ENCODE results near the gene TAS2R30.
"Not testable (repeated sequence)": the region's sequence is repeated elsewhere in the genome, so short reads cannot be mapped to it uniquely, and the experiment has no call there.

Gene TAS2R30

DNA sequence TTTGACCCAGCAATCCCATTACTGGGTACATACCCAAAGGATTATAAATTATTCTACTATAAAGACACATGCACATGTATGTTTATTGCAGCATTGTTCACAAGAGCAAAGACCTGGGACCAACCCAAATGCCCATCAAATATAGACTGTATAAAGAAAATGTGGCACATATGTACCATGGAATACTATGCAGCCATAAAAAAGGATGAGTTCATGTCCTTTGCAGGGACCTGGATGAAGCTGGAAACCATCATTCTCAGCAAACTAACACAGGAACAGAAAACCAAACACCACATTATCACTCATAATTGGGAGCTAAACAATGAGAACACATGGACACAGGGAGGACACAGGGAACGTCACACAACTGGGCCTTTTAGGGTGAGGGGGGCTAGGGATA is 20.3 kb downstream of the TAS2R30 start:
- not testable (repeated sequence) for H3K4me3 ChIP-seq (ENCODE audit: low read length); H3K9ac ChIP-seq (ENCODE audit: low read length); DNase-seq (ENCODE audit: low read depth); H3K4me1 ChIP-seq (ENCODE audit: control insufficient read depth, insufficient read depth, low read length); H3K9me3 ChIP-seq (ENCODE audit: control insufficient read depth, low read length); H3K36me3 ChIP-seq (ENCODE audit: control insufficient read depth, insufficient read depth, low read length, severe bottlenecking); H3K27me3 ChIP-seq (replicated peaks; ENCODE audit: control insufficient read depth, insufficient read depth, low read length)

GRCh38 chr12:11111213-11111612 is 23.2 kb downstream of the TAS2R30 start:
- H3K9me3 ChIP-seq (ENCODE audit: control insufficient read depth, low read length); H3K4me1 ChIP-seq (ENCODE audit: control insufficient read depth, insufficient read depth, low read length); H3K27me3 ChIP-seq (replicated peaks; ENCODE audit: control insufficient read depth, insufficient read depth, low read length); H3K9ac ChIP-seq (ENCODE audit: low read length); H3K36me3 ChIP-seq (ENCODE audit: control insufficient read depth, insufficient read depth, low read length, severe bottlenecking); DNase-seq (ENCODE audit: low read depth); H3K4me3 ChIP-seq (ENCODE audit: low read length): not testable (repeated sequence)

GRCh38 chr12:11108862-11109261 is 25.6 kb downstream of the TAS2R30 start:
- H3K4me3 ChIP-seq (ENCODE audit: low read length): no peak overlapping the region
- no peak for DNase-seq (ENCODE audit: low read depth)
- H3K4me1 ChIP-seq (ENCODE audit: control insufficient read depth, insufficient read depth, low read length): no peaks in the 10 kb centered on the region
- H3K36me3 ChIP-seq (ENCODE audit: control insufficient read depth, insufficient read depth, low read length, severe bottlenecking): peaks cover 3% of the 10 kb centered on the region
- no peaks in the 10 kb centered on the region for H3K27me3 ChIP-seq (replicated peaks; ENCODE audit: control insufficient read depth, insufficient read depth, low read length)
- H3K9ac ChIP-seq (ENCODE audit: low read length): no peak overlapping the region
- peaks cover 6% of the 10 kb centered on the region for H3K9me3 ChIP-seq (ENCODE audit: control insufficient read depth, low read length)

DNA sequence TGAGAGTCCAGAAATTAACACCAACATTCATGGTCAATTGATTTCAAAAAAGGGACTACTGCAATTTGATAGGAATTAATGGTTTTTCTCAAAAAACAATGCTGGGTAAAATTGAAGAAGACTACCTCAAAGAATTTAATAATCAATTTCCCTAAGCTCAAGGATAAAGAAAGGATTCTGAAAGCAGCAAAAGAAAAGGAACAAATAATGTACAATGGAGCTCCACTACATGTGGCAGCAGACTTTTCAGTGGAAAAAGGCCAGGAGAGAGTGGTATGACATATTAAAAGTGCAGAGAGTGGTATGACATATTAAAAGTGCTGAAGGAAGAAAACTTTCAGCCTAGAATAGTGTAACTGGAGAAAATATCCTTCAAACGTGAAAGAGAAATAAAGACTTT is 26.7 kb downstream of the TAS2R30 start:
- Histone ChIP-seq H3K4me1 (ENCODE audit: control insufficient read depth, insufficient read depth, low read length) (no peaks in the 10 kb centered on the region), H3K9me3 (ENCODE audit: control insufficient read depth, low read length) (peaks cover 6% of the 10 kb centered on the region), H3K36me3 (ENCODE audit: control insufficient read depth, insufficient read depth, low read length, severe bottlenecking) (peaks cover 3% of the 10 kb centered on the region), H3K4me3 (ENCODE audit: low read length) (no peak overlapping the region), H3K27me3 (replicated peaks; ENCODE audit: control insufficient read depth, insufficient read depth, low read length) (no peaks in the 10 kb centered on the region), H3K9ac (ENCODE audit: low read length) (no peak overlapping the region)
- DNase-seq (ENCODE audit: low read depth): no peak

DNA sequence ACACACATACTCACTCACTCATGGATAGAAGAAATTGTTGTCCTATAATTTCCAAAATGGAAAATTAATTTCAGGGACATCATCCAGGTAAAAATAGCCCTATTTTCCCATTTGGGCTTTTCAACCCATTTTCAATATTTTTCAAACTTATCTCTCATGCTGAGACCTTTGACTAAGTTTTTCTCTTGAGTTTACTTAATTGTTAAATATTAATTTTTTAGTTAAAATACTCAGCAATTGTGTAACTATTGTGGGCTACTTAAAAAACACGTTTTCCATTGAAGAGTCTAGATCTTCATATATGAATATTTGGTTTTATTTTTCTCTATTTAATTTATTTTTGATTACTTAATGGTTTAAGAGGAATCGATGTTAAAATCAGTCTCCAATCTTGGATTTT is 28.2 kb downstream of the TAS2R30 start:
- peaks cover 3% of the 10 kb centered on the region for H3K36me3 ChIP-seq (ENCODE audit: control insufficient read depth, insufficient read depth, low read length, severe bottlenecking)
- H3K4me1 ChIP-seq (ENCODE audit: control insufficient read depth, insufficient read depth, low read length): no peaks in the 10 kb centered on the region
- no peak overlapping the region for H3K4me3 ChIP-seq (ENCODE audit: low read length)
- H3K9ac ChIP-seq (ENCODE audit: low read length): no peak overlapping the region
- no peaks in the 10 kb centered on the region for H3K27me3 ChIP-seq (replicated peaks; ENCODE audit: control insufficient read depth, insufficient read depth, low read length)
- peaks cover 6% of the 10 kb centered on the region for H3K9me3 ChIP-seq (ENCODE audit: control insufficient read depth, low read length)
- no peak for DNase-seq (ENCODE audit: low read depth)

GRCh38 chr12:11105546-11105945 is 28.9 kb downstream of the TAS2R30 start:
- H3K4me3 ChIP-seq (ENCODE audit: low read length): no peak overlapping the region
- DNase-seq (ENCODE audit: low read depth): no peak
- H3K4me1 ChIP-seq (ENCODE audit: control insufficient read depth, insufficient read depth, low read length): no peaks in the 10 kb centered on the region
- H3K27me3 ChIP-seq (replicated peaks; ENCODE audit: control insufficient read depth, insufficient read depth, low read length): no peaks in the 10 kb centered on the region
- H3K36me3 ChIP-seq (ENCODE audit: control insufficient read depth, insufficient read depth, low read length, severe bottlenecking): peaks cover 3% of the 10 kb centered on the region
- peaks cover 3% of the 10 kb centered on the region for H3K9me3 ChIP-seq (ENCODE audit: control insufficient read depth, low read length)
- no peak overlapping the region for H3K9ac ChIP-seq (ENCODE audit: low read length)

DNA sequence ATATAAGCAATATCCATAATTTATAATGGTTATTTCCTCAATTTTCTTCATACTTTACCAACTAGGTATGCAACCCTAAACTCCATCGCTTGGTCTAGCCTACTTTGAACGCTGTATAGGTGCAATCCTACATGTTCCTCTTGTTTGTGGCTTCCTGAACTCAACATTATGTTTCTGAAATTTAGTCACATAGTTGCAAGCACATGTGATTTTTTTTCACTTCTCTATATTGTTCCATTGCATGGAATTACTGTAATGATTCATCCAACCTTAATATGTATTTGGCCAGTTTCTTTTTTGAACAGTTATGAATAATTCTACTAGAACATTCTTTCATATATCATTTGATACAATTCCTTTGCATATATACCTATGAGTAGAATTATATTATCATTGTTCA is 39.5 kb downstream of the TAS2R30 start:
- not testable (repeated sequence) for H3K4me3 ChIP-seq (ENCODE audit: low read length); H3K27me3 ChIP-seq (replicated peaks; ENCODE audit: control insufficient read depth, insufficient read depth, low read length); H3K9me3 ChIP-seq (ENCODE audit: control insufficient read depth, low read length); H3K9ac ChIP-seq (ENCODE audit: low read length); H3K36me3 ChIP-seq (ENCODE audit: control insufficient read depth, insufficient read depth, low read length, severe bottlenecking); H3K4me1 ChIP-seq (ENCODE audit: control insufficient read depth, insufficient read depth, low read length); DNase-seq (ENCODE audit: low read depth)

- H3K27me3 ChIP-seq (replicated peaks; ENCODE audit: control insufficient read depth, insufficient read depth, low read length): no peaks in the 10 kb centered on the region
- H3K36me3 ChIP-seq (ENCODE audit: control insufficient read depth, insufficient read depth, low read length, severe bottlenecking): no peaks in the 10 kb centered on the region
- H3K4me1 ChIP-seq (ENCODE audit: control insufficient read depth, insufficient read depth, low read length): no peaks in the 10 kb centered on the region
- no peaks in the 10 kb centered on the region for H3K9me3 ChIP-seq (ENCODE audit: control insufficient read depth, low read length)
- no peak within 1 kb of the TSS for H3K9ac ChIP-seq (ENCODE audit: low read length)
- no peak within 1 kb of the TSS for H3K4me3 ChIP-seq (ENCODE audit: low read length)
- no peak for DNase-seq (ENCODE audit: low read depth)
Observed at GRCh38 chr12:11092128-11092527, 42.3 kb downstream of the TAS2R30 start, which contains the start of gene TAS2R43. Gene TAS2R43 (minus strand): TSS chr12:11092313. CDS start chr12:11092229, 84 bp downstream.

DNA sequence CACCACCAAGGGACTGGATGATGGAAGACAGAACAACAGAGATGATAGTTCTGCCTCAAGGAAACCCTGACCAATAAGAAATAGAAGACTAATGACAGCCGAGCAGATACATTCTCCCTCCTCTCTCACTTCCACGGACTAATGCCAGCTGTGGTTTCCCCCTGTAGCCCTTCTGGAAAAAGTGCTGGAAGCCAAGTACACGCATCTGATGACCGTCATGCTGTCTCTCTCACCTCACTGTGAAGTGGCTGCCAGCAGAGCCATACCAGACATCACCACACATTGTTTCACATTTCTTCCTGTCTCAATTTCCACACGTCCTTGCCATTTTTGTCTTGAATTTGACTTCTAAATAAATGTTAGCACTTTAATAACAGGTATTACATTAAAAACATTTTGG is 45.2 kb downstream of the TAS2R30 start:
- Histone ChIP-seq H3K27me3 (replicated peaks; ENCODE audit: control insufficient read depth, insufficient read depth, low read length) (no peaks in the 10 kb centered on the region), H3K36me3 (ENCODE audit: control insufficient read depth, insufficient read depth, low read length, severe bottlenecking) (no peaks in the 10 kb centered on the region), H3K9me3 (ENCODE audit: control insufficient read depth, low read length) (no peaks in the 10 kb centered on the region), H3K4me1 (ENCODE audit: control insufficient read depth, insufficient read depth, low read length) (no peaks in the 10 kb centered on the region), H3K4me3 (ENCODE audit: low read length) (no peak overlapping the region), H3K9ac (ENCODE audit: low read length) (no peak overlapping the region)
- DNase-seq (ENCODE audit: low read depth): no peak

GRCh38 chr12:11085419-11085818 is 49.0 kb downstream of the TAS2R30 start:
- Histone ChIP-seq H3K27me3 (replicated peaks; ENCODE audit: control insufficient read depth, insufficient read depth, low read length) (no peaks in the 10 kb centered on the region), H3K9me3 (ENCODE audit: control insufficient read depth, low read length) (no peaks in the 10 kb centered on the region), H3K4me3 (ENCODE audit: low read length) (no peak overlapping the region), H3K36me3 (ENCODE audit: control insufficient read depth, insufficient read depth, low read length, severe bottlenecking) (no peaks in the 10 kb centered on the region), H3K4me1 (ENCODE audit: control insufficient read depth, insufficient read depth, low read length) (no peaks in the 10 kb centered on the region), H3K9ac (ENCODE audit: low read length) (no peak overlapping the region)
- DNase-seq (ENCODE audit: low read depth): no peak
